Measurements from ENCODE around the gene MTIF3. TPM values are rescaled to one million over a fixed set of nuclear protein-coding genes. Genes with fewer than 3 reads are reported as not detected.
A peak's percentile ranks its signal among the peaks of the same experiment; 100 is the strongest.

Gene MTIF3
- polyA plus RNA-seq (2011; rRNA removed) (32.7 and 64.0 TPM in 2 replicates), polyA minus RNA-seq (2011; rRNA and poly(A)+ RNA removed) (7.1 and 11.8 TPM in 2 replicates)

DNA sequence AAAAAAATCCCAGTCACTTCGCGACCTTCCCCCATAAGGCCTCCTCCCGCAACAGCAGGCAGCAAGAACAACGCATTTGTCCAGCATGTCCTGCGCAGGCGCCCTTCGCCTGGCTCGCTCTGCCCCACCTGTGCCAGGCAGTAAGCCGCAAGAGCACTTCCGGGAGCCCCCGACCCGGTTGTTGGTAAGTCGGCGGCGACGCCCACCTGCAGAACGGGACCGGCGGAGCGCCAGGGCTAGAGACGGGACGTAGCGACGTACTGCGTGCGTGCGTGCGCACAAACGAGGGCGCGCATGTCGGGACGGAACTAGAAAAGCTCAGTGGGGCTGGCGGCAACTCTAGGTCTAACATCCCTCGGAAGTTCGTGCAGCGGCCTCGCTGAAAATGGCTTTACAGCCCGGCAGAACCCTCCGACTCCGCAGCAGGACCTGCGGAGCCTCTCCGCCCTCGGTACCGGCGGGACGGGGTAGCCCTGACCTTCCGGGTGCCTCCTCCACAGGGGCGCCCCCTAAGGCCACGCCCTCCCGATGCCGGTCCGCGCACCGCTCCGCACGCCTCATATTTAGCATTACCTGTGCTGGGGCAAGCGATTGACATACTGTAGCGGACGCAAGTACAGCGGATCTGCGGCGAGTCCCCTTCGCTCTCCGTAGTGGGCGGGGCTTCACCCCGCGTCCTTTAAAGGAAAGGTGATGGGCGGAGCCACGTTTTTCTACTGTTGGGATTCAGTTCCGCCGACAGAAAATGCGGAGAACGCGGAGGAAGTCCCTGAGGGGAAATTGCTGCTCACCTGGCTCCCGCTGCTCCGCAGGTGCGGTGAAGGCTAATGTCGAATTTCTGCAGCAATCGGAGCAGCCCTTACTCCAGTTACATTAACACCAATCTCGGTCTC, at the start of gene MTIF3:
TSS of gene MTIF3 (minus strand) at position 629 of the 893 bp plus-strand sequence. CDS start 10,116 bp downstream, outside the sequence.
- Histone ChIP-seq H3K27me3 (ENCODE audit: control insufficient read depth, insufficient read depth, low read length) (no peaks in the 10 kb centered on the region; the same call in 1 of the 2 replicates), H3K36me3 (ENCODE audit: control insufficient read depth, insufficient read depth, low read length) (no peaks in the 10 kb centered on the region), H3K4me3 (ENCODE audit: low read depth, low read length) (peak within 1 kb of the TSS; percentile 83)
- peak; percentile 41 for DNase-seq (ENCODE audit: low read depth)
- POLR2A ChIA-PET: no interaction called here
- CTCF ChIA-PET: interaction anchor here (1.2 to 1.6 kb wide), 2 partner anchors 70 to 75 kb away, joined by 4 read pairs; no protein-coding TSS in a partner anchor
- no peak for TF ChIP-seq CTCF (IDR thresholded peaks at IDR 0.05; ENCODE audit: insufficient read depth, low read depth, low read length)

- DNase-seq (ENCODE audit: low read depth): no peak
- Histone ChIP-seq H3K27me3 (ENCODE audit: control insufficient read depth, insufficient read depth, low read length) (peaks cover 1% of the 10 kb centered on the region; the same call in 1 of the 2 replicates), H3K4me3 (ENCODE audit: low read depth, low read length) (no peak overlapping the region), H3K36me3 (ENCODE audit: control insufficient read depth, insufficient read depth, low read length) (no peaks in the 10 kb centered on the region)
- ChIA-PET POLR2A (no interaction called here), CTCF (interaction anchor here (1.3 to 2.1 kb wide), 2 partner anchors 7 to 329 kb away, joined by 4 to 6 read pairs; no protein-coding TSS in a partner anchor)
- no peak for TF ChIP-seq CTCF (IDR thresholded peaks at IDR 0.05; ENCODE audit: insufficient read depth, low read depth, low read length)
These were observed 47.3 kb upstream of the MTIF3 start for GRCh38 chr13:27497563-27498230.

DNA sequence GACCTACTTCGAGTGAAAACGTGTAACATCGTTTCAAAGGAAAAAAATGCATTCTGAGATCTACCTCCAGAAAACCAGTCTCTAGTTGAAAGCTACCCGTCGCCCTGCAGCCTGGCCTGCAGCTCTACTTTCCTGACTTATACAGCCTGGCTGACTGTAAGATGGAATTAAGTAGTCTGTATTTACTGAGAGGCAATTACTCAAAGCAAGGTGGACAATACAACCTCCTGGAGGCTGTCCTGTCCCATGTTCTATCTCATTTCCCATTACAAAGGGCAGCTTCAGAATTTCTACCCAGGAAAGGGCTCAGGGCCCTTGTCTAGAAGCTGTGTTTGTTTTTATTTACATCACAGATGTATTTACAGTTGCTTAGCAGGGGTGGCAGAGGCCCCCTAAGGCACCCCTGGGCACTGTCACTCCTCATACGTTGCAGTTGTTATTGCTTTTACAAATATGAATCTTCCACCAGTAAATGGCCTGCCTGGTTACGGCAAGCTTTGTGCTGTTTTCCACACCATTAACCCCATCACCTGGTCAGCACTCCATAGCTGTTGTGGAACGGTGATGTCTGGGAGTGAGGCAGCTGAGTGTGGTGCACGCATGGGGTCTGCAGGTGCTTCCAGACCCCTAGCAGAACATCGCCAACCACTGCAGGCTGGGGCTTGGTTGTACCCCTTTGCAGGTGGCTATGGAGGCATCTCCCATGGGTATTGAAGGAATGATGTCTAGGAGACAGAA, 46.3 kb upstream of the MTIF3 start:
- no peaks in the 10 kb centered on the region for H3K36me3 ChIP-seq (ENCODE audit: control insufficient read depth, insufficient read depth, low read length)
- POLR2A ChIA-PET: no interaction called here
- no peak overlapping the region for H3K4me3 ChIP-seq (ENCODE audit: low read depth, low read length)
- H3K27me3 ChIP-seq (ENCODE audit: control insufficient read depth, insufficient read depth, low read length): peaks cover 1% of the 10 kb centered on the region; the same call in 1 of the 2 replicates
- CTCF ChIA-PET: interaction anchor here (1.0 to 2.1 kb wide), 3 partner anchors 8 to 330 kb away, joined by 3 to 6 read pairs (median 4); no protein-coding TSS in a partner anchor
- no peak for TF ChIP-seq CTCF (IDR thresholded peaks at IDR 0.05; ENCODE audit: insufficient read depth, low read depth, low read length)
- DNase-seq (ENCODE audit: low read depth): no peak

GRCh38 chr13:27496006-27496405, 45.6 kb upstream of the MTIF3 start:
- TF ChIP-seq CTCF (IDR thresholded peaks at IDR 0.05; ENCODE audit: insufficient read depth, low read depth, low read length): no peak
- ChIA-PET POLR2A (interaction anchor here (0.5 kb wide), 1 partner anchor 323 kb away, joined by 3 read pairs; no protein-coding TSS in a partner anchor), CTCF (interaction anchor here (0.5 to 2.1 kb wide), 4 partner anchors 9 to 330 kb away, joined by 3 to 6 read pairs (median 5); no protein-coding TSS in a partner anchor)
- no peak overlapping the region for H3K4me3 ChIP-seq (ENCODE audit: low read depth, low read length)
- no peaks in the 10 kb centered on the region for H3K36me3 ChIP-seq (ENCODE audit: control insufficient read depth, insufficient read depth, low read length)
- DNase-seq (ENCODE audit: low read depth): no peak
- H3K27me3 ChIP-seq (ENCODE audit: control insufficient read depth, insufficient read depth, low read length): peaks cover 1% of the 10 kb centered on the region; the same call in 1 of the 2 replicates

Measured in BJ (cell line).